HG02981 (cell line): ENCODE measurements around the gene MOSMO.
"Not testable (repeated sequence)": the region's sequence is repeated elsewhere in the genome, so short reads cannot be mapped to it uniquely, and the experiment has no call there.

Experiments used
- ATAC-seq: cut with Tn5 transposase; IDR thresholded peaks from one replicate; pipeline ENCODE4 v1.9.1; 2021; ENCODE audit warnings: mild to moderate bottlenecking, moderate library complexity; ENCODE audit not compliant: unreplicated experiment

Gene MOSMO

DNA sequence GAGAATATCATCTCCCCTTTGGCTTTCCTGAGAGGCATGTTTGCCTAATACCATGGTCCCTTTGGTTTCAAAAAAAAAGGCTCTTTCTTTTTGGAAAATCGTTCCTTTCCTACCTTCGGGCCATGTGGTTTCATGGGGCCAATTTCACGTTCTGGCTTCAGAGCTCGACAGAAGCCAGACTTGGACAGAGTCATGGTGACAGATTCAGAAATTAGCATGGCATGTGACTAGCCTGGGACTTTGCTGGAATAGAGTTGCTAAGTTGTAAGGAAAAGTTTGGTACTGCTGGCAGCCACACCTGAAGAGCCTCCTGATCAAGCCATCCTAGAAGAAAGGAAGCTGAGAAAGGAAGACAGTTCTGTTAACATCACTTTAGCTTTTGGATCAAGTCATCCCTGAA lies 82.0 kb downstream of the MOSMO start:
- ATAC-seq = no peak

DNA sequence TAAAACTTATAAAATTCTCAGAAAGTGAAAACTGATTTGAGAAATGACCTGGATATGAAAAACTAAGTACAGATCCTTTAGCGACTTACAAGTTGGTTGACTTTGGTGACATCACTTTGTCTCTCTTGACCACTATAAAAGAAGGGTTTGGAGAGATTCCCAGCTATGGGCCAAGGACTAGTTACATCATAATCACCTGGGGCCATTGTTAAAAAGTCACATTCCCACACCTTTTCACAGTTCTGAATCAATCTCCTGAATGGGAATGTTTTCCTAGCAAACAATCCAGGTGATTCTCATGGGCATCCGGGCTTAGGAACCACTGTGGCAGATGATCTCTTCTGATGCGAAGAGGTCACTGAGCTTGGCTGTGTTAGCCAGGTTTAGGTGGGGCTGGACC lies 83.8 kb downstream of the MOSMO start:
- no peak for ATAC-seq

DNA sequence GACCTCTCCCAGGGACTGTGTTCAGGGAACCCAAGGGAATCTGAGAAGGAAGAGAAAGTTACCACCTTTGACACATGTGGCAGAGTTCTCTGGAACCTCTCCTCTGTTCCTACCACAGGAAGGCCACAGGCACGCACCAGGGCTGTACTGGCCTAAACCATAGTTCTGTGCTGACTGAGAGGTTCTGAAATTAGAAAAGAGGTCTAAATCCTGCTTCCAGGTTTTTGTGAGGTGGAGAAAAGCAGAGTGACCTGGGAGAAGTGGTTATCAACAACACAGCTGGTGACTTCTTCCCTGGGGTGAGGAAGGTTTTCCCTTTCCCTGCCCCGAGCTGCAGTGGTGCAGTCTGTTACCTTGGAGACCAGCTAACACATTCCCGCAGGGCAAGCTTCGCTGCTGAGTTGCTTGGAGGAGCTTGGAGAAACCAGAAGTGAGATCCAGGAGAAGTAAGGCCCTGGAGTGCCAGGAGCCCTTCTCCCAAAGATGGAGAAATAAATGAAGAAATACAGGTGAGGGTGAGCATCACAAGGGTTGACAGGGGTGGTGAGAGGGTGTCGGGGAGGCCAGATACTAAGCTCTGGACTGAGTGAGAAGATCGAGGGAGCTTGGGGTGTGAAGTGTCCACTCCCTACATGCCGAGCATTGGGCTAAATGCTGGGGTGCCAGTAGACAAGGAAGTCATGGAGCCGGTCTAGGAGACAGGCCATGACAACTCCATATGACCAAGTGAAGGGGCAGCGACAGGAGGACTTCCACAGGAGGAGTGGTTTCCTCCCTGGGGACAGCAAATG lies 84.4 kb downstream of the MOSMO start, which contains the start of gene VWA3A:
Gene VWA3A, plus strand, starts transcription at position 399 of the 791 bp plus-strand sequence. Its CDS starts 97 bp downstream, at position 496.
- no peak for ATAC-seq

DNA sequence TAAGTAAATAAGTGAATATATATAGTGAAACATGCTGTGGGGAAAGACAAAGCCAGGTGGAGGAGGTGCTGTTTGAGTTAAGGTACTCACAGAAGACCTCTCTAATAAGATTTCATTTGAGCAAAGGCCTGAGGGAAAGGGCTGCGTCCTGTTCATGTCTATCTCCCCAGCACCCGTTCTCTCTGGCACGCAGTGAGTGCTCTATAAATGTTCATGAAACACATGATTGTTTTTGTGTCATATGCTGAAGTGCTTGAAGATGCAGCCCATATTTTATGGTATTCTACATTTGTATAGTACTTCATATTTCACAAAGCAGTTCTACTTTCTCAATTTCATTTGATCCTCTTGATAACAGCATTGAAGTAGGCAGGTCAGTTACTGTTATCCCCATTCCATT lies 85.4 kb downstream of the MOSMO start:
- no peak for ATAC-seq

DNA sequence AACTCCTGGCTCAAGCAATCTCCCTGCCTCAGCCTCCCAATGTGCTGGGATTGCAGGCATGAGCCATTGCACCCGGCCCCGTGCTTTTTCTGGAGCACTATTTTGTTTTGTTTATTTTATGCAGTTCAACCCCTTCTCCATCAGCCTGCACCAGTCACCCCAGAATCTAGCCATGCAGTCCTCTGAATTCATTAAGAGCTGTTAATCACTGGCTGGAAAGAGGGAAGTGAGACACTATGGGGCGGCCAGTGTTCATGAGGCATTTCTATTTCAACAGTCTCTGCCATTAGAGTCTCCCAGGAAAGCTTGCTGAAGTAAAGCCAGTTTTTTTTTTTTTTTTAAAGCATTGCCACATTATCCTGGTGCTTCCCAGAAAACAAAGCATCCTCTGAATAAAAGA lies 86.1 kb downstream of the MOSMO start:
- no peak for ATAC-seq

DNA sequence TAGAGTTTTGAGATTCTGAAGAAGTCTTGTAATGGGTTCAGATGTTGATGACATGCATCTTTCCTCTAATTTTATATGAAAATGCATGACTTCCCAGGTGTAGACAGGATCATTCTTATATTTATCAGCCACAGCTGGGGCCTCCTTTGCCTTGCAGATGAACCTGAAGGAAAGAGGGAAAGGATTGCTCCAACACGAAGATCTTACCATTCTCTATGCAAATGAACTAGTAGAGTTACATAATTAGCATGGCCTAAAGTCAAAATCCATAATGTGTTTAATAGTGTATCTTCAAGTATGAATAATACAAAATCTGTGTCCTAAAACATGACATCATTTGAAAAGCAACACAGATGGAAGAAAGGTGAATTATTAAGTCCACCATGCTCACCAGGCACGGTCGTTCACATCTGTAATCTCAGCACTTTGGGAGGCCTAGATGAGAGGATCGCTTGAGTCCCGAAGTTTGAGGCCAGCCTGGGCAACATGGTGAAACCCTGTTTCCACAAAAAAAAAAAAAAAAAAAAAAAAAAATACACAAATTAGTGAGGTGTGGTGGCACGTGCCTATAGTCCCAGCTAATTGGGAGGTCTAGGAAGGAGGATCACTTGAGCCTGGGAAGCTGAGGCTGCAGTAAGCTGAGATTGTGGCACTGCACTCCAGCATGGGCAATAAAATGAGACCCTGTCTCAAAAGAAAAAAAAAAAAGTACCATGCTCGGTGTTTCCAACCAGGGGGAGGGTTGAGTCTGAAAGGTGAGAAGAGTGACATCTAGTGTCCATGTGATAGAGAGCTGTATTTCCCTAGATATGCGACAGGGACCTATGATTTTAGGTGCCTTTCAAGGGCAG lies 90.7 kb downstream of the MOSMO start:
- no peak for ATAC-seq

DNA sequence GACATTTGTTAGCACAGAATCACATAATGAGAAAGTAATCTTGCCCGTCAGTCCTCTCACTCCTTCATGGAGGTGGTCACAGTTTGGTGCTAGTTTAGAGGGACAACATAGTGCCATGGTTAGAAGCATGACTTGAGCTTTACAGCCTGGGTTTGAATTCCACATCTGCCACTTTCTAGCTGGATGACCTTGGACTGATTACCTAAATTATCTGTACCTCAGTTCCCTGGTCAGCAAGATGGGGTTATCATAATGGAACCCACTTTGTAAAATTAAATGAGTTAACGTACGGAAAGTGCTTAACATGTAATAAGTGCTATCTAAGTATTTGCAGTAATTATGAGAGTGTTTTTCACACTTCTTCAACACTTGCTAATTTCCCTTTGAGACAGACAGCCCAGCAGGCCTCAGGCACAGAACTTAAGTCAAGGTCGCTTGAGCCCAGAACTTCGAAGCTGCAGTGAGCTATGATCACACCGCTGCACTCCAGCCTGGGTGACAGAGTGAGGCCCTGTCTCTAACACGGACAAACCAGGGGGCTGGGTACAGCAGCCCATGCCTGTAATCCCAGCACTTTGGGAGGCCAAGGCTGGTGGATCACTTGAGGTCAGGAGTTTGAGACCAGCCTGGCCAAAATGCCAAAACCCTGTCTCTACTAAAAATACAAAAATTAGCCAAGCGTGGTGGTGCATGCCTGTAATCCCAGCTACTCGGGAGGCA lies 91.5 kb downstream of the MOSMO start:
- no peak for ATAC-seq

DNA sequence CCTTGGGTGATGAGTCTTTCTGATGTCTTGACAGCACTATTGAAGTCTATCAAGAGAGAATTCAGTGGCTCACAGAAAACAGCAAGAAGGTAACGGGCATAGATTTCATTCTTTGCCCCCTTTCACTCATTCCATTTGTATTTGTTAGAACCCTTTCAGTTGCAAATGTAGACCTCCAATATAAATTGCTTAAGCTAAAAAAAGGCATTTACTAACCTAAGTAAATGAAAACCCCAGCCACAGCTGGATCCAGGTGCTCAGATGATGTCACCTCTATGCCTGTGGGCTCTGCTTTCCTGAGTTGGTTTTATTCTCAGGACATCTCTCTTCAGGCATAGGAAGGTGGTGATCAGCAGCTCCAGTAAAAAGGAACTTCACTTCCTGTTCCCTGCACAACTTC lies 95.5 kb downstream of the MOSMO start:
- ATAC-seq = no peak

DNA sequence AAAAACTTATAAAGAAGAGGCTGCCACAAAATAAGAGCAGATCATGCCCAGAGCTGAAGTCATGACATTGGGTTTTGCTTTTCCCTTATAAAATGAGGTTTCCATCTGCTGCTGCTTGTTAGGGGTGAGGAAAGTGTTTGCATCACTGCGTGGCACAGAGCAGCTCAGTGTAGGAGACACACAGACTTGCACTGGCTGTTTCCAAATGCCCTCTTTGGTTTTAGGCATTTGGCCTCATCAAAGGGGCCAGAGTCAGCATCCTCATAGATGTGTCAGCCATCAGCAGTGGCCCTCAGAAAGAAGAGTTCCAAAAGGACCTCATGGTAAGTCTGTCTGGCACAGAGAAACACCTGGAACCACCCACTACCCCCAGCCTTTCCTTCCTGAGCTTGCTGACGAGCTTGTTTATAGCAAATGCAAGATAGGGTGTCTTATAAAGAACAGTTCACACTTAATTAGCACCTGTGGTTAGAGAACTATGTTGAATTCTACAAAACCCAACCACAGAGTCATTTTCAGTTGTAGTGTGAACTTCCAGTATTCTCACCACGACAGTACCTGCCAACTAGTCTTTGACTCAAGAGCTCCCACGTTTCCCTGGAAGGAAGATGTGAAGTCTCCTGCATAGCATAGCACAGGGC lies 101.5 kb downstream of the MOSMO start:
- ATAC-seq = no peak

DNA sequence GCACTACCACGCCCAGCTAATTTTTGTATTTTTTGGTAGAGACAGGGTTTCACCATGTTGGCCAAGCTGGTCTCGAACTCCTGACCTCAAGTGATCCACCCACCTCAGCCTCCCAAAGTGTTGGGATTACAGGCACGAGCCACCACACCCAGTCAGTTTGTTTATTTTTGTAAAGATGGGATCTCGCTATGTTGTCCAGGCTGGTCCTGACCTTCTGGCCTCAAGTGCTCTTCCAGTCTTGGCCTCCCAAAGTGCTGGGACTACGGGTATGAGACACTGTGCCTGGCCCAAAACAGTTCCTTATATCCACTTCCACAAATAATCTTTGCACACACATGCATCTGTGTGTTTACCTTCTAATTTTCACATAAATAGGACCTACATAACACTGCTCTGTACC lies 103.7 kb downstream of the MOSMO start:
- not testable (repeated sequence) for ATAC-seq

DNA sequence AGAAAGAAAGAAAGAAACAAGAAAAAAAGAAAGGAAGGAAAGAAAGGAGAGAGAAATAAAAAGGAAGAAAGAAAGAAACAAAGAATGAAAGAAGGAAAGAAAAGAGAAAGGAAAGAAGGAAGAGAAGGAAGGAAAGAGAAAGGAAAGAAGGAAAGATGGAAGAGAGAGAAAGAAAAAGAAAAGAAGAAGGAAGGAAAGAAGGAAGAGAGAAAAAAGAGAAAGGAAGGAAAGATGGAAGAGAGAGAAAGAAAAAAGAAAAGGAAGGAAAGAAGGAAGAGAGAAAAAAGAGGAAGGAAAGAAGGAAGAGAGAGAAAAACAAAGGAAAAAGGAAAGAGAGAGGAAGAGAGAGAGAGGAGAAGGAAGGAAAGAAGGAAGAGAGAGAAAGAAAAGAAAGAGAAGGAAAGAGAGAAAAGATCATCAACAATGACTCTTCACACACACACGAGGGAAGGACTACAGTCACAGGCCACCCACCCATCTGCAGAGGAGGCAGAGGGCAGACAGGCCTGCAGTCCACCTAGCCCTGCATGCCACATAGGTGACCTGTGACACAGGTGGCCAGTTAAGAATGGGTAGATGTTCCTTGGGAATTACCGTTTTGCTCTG lies 108.3 kb downstream of the MOSMO start:
- ATAC-seq = no peak

DNA sequence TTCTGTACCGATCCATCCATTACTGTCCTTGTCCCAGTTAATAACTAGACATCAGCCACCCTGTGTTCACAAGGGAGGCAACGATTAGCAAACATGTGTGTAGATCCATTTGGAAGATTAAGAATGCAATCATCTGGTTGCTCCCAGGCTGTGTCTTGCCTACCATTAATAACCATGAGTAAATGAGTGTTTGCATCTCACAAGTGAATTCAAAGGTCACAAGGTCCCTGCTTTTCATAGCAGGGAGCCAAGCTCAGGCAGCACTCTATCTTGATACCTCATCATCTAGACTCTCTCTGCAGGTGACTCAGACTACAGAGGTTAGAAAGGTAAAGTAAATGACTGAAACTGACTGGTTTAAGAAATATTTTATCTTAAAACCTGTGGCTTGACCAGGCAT lies 109.7 kb downstream of the MOSMO start:
- no peak for ATAC-seq

DNA sequence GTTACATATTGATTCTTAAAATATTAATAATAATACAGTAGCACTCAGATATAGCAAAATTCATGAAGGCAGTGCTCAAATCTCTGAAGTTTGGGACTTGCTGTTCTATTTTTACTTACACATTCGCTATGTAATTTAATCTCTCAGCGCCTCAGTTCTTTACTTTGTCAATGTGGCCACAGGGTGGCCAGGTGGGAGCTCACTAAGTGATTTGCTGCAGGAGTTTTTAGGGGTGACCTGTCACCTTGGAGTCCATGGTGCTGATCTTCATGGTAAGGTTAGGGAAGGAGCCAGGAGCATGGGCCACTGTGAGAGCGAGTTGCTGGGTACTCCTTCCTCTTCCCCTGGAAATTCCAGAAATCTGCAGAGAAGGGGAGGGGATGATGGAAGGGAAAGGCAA lies 112.5 kb downstream of the MOSMO start:
- ATAC-seq = no peak

DNA sequence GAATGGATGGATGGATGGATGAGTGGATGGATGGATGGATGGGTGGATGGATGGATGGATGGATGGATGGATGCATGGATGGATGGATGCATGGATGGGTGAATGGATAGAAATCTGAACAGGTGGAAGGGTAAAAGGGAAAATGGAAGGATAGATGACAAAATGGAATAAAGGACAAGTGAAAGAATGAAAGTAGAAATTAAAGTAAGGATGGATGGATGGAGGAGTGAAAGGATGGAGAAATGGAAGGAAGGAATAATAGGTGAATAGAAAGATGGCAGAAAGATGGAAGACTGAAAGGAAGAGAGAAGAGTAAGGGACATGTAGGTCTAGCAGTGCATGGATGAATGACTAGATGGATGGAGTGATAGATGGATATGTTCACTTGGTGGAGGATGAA lies 114.3 kb downstream of the MOSMO start:
- no peak for ATAC-seq

DNA sequence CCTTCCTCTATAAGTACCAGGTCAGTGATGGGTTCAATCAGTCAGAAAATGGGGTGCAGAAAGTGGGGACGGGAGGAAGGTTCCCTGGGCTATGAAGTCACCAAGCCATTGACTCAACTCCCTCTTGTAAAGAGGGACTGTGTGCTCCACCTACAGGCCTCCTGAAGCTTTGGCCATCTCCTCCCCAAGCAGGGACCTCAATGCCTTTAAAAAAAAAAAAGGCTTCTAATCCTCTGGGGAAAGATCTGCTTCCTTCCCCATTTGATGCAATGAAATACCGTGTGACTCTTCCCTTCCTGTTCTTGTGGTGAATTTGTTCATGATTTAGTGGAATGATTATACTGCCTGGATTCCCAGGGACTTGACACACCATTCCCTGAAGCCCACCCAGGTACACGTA lies 115.2 kb downstream of the MOSMO start:
- ATAC-seq = no peak

DNA sequence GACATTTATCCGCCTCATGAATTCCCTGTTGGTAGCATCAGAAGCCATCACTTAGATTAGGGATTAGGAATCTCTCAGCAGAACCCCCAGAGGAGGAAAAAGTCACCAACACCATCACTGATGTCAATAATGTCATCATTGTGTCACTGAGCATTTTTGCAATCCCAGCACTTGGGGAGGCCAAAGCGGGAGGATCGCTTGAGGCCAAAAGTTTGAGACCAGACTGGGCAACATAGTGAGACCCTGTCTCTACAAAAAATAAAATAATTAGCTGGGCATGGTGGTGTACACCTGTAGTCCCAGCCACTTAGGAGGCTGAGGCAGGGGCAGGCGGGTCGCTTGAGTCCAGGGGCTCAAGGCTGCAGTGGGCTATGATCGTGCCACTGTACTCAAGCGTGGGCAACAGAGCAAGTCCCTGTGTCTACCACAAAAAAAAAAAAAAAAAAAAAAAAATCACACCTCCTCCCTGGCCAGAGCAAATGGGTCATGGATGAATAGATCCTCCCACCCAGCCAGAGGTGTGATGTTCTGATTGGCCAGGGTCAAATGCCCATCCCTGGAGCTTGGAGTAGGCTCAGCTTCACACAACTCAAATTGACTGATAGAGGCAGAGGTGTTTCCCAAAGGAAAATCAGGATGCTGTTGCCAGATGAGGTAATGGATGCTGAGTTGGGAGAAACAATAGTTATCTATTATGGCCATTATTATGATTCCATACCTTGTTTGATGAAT lies 116.0 kb downstream of the MOSMO start:
- ATAC-seq = no peak

DNA sequence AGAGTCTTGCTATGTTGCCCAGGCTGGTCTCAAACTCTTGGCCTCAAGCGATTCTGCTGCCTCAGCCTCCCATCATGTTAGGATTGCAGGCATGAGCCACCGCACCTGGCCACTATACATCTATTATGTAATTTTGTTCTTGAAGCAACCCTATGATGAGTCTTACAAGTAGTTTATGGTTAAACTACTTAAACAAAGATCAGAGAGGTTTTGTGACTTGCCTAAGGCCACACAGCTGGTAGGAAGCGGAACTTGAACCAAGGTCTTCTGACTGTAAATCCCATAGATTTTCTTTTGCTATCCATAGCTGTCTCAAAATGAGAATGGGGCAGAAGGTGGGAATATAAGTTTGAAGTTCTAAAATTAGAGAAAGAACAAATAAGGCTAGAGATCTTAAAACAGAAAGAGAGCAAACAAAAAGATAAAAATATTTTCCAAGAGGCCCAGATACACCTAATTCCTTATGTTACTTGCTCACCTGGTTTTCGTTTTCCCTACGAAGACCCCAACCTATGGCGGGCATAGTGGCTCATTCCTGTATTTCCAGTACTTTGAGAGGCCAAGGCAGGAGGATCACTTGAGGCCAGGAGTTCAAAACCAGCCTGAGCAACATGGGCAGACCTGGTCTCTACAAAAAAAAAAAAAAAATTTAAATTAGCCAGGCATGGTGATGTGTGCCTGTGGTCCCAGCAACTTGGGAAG lies 116.8 kb downstream of the MOSMO start:
- no peak for ATAC-seq

DNA sequence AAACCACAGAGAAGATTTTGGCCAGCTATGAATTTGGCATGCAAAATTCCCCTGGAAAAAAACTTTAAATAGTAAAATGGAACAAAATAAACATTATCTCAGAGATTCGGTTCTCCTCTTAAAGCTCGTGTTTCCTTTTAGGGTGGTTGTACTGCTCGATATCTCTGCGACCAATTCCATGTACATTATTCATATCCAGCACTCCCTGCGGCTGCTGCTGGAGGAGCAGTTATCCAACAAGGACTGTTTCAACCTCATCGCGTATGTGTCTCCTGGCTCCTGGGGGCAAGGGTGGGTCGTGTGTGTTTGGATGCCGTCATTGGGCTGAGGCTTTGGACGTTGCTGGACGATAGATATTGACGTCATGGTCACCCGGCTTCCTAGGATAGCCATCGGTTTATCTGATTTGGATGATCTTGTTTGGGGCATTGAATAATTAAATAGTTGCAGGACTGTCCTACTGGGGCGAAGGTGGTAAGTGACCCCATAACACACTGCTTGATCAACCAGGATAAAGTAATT lies 118.2 kb downstream of the MOSMO start:
- ATAC-seq = no peak

DNA sequence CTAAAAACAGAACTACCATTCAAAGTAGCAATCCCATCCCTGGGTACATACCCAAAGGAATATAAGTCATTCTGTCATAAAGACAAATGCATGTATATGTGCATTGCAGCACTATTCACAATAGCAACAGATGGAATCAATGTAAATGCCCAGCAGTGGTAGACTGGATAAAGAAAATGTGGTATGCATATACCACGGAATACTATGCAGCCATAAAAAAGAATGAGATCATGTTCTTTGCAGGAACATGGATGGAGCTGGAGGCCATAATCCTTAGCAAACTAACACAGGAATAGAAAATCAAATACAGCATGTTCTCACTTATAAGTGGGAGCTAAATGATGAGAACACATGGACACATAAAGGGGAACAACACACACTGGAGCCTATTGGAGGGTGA lies 120.6 kb downstream of the MOSMO start:
- not testable (repeated sequence) for ATAC-seq
